B cell (primary cell): Measurements from ENCODE around the gene PTPRM. TPM values are rescaled to one million over a fixed set of nuclear protein-coding genes. Genes with fewer than 3 reads are reported as not detected.

ENCODE experiments used
- ATAC-seq: fragments of 200-7000 bp; cut with Tn5 transposase; one replicate; pipeline ENCODE4 v1.10.0; 2021; ENCODE audit warnings: low read depth, mild to moderate bottlenecking, moderate number of reproducible peaks, moderate library complexity
- CTCF ChIA-PET: fragments of 350-600 bp; sonication (Branson Sonifier 250); formaldehyde crosslinking; loops from one replicate; lab custom pipeline; 2021; ENCODE audit warnings: antibody characterized with exemption, inconsistent platforms; lab: Charles Lee
- POLR2A ChIA-PET: fragments of 350-600 bp; sonication (Branson Sonifier 250); formaldehyde crosslinking; loops from one replicate; lab custom pipeline; 2021; ENCODE audit warnings: antibody characterized with exemption; lab: Charles Lee
- DNase-seq: peaks from one replicate; pipeline ENCODE4 v3.0.0; 2013
- H2AFZ ChIP-seq: 2 replicates; pipeline ENCODE4 v1.6.1; 2012; ENCODE audit warnings: mild to moderate bottlenecking, low read depth, low read length; ENCODE audit not compliant: insufficient read depth, poor library complexity, severe bottlenecking
- H3K27ac ChIP-seq, 2 donors: 1 replicate in 1 of 2; 2 replicates in 1 of 2; pipeline ENCODE4 v1.5.1; 2012 to 2013; ENCODE audit warnings: low read length in 2 of 2, mild to moderate bottlenecking in 2 of 2, moderate library complexity in 1 of 2
- H3K27me3 ChIP-seq, 4 experiments: fragments of 200-600 bp in 1 of 4; sonication (generic) in 1 of 4; replicated peaks in 1 of 4; 1 replicate in 2 of 4; 2 replicates in 2 of 4; pipeline versions ENCODE4 v1.6.1 to v1.7.0; 2013 to 2016; ENCODE audit warnings: low read length in 3 of 4, mild to moderate bottlenecking in 2 of 4, mixed read lengths in 1 of 4, moderate library complexity in 1 of 4; ENCODE audit not compliant: insufficient read depth in 4 of 4, control insufficient read depth in 3 of 4; ENCODE audit errors: control extremely low read depth in 1 of 4
- H3K36me3 ChIP-seq, 2 experiments: replicated peaks in 1 of 2; 1 replicate in 1 of 2; 2 replicates in 1 of 2; pipeline versions ENCODE4 v1.6.1 to v1.7.1; 2013; ENCODE audit warnings: low read length in 1 of 2; ENCODE audit not compliant: insufficient read depth in 2 of 2, control insufficient read depth in 1 of 2; ENCODE audit errors: control extremely low read depth in 1 of 2, extremely low read depth in 1 of 2
- H3K4me1 ChIP-seq, 2 donors: fragments of 200-600 bp in 1 of 2; sonication (generic) in 1 of 2; 1 replicate in 1 of 2; 2 replicates in 1 of 2; pipeline versions ENCODE4 v1.5.1 to v1.6.1; 2013 to 2017; ENCODE audit warnings: low read length in 2 of 2; ENCODE audit not compliant: control insufficient read depth in 2 of 2, insufficient read depth in 2 of 2
- H3K4me2 ChIP-seq: replicated peaks from 2 replicates; pipeline ENCODE3; 2012; ENCODE audit warnings: mild to moderate bottlenecking, low read depth, low read length; ENCODE audit not compliant: poor library complexity, severe bottlenecking
- H3K4me3 ChIP-seq, 5 experiments: fragments of 200-600 bp in 1 of 5; sonication (generic) in 1 of 5; 1 replicate in 3 of 5; 2 replicates in 2 of 5; pipeline versions ENCODE4 v1.5.1 to v1.7.0; 2011 to 2016; ENCODE audit warnings: low read length in 4 of 5, mild to moderate bottlenecking in 4 of 5, low read depth in 2 of 5, control low read depth in 1 of 5, moderate library complexity in 1 of 5; ENCODE audit not compliant: insufficient read depth in 1 of 5; ENCODE audit errors: control extremely low read depth in 1 of 5, extremely low read depth in 1 of 5
- H3K79me2 ChIP-seq: fragments of 200-600 bp; sonication (generic); one replicate; pipeline ENCODE4 v1.6.0; 2016; ENCODE audit warnings: low read length; ENCODE audit not compliant: control insufficient read depth, insufficient read depth
- H3K9ac ChIP-seq: fragments of 200-600 bp; sonication (generic); 2 replicates; pipeline ENCODE4 v1.6.1; 2017; ENCODE audit warnings: mild to moderate bottlenecking, low read length, moderate library complexity
- H3K9me3 ChIP-seq, 3 donors: one replicate each; pipeline versions ENCODE4 v1.6.1 to v1.7.1; 2013; ENCODE audit warnings: low read length in 2 of 3; ENCODE audit not compliant: control insufficient read depth in 2 of 3, insufficient read depth in 1 of 3; ENCODE audit errors: control extremely low read depth in 1 of 3
- H4K20me1 ChIP-seq: 2 replicates; pipeline ENCODE4 v1.6.0; 2012; ENCODE audit warnings: mild to moderate bottlenecking, low read length; ENCODE audit not compliant: insufficient read depth, control insufficient read depth, poor library complexity, severe bottlenecking
- H3K27ac Mint-ChIP-seq: one replicate; pipeline ENCODE4 v1.8.0; 2021; ENCODE audit warnings: mixed read lengths
- H3K27me3 Mint-ChIP-seq: one replicate; pipeline ENCODE4 v1.8.0; 2021; ENCODE audit warnings: mixed read lengths
- H3K4me1 Mint-ChIP-seq: one replicate; pipeline ENCODE4 v1.8.0; 2021; ENCODE audit warnings: mixed read lengths
- H3K4me3 Mint-ChIP-seq: one replicate; pipeline ENCODE4 v1.8.0; 2021; ENCODE audit warnings: mixed read lengths
- H3K9me3 Mint-ChIP-seq: one replicate; pipeline ENCODE4 v1.8.0; 2022; ENCODE audit warnings: mixed read lengths; ENCODE audit not compliant: insufficient read depth
- EZH2 ChIP-seq: IDR thresholded peaks from 2 replicates; pipeline ENCODE4 v1.6.1; 2012; ENCODE audit warnings: borderline replicate concordance, low read depth, mild to moderate bottlenecking, moderate library complexity, low read length; ENCODE audit not compliant: insufficient read depth, poor library complexity, severe bottlenecking
- WGBS: methylation state at CpG from one replicate; pipeline ENCODE4 v1.1.5; 2013; ENCODE audit warnings: missing lambda C conversion rate; ENCODE audit not compliant: insufficient coverage; 5-methylcytosine and 5-hydroxymethylcytosine counted together
- intact Hi-C: fragments of 100-400 bp; cut with micrococcal nuclease; formaldehyde crosslinking; loops from one replicate; pipeline ENCODE4 v1.10.0; 2022
- polyA plus RNA-seq: library from polyadenylated mRNA; depleted of rRNA; stranded (reverse); fragments of >200 nt; gene quantifications from 2 replicates; pipeline ENCODE4 v1.2.3, GENCODE V29; 2012
- total RNA-seq, 2 donors: library from RNA; stranded (reverse); fragments of 120-200 nt in 1 of 2; gene quantifications; 1 replicate in 1 of 2; 2 replicates in 1 of 2; pipeline versions ENCODE4 v1.2.3 to v1.2.4, GENCODE V29; 2013 to 2022
- TF ChIP-seq, protein P1 (sequence below): fragments of 200-600 bp; IDR thresholded peaks from one replicate; pipeline ENCODE4 v1.8.0; 2022; ENCODE audit warnings: antibody characterized with exemption, mild to moderate bottlenecking

PTPRM gene
- total and polyA plus RNA-seq, 2 donors (not counting 1 experiment from before 2014, with no cell fraction given) = 0.20 to 0.89 TPM

DNA sequence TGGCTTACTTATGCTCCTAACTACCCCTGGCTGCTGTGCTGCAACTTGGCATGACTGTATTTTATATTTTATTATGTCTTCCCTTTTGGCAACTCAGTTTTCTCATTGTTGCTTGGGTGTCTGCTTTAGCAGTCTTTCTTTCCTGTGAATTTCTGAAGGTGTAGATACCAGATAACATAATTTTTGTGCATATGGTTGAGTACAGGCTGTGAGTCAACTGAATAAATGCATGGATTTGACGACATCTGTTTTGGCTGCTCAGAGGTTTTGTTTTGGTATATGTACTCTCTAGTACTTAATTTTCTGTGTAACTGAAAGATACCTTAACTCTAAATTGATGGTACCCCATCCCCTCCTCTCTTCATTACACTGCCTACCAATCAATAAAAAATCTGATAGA lies 303.1 kb downstream of the PTPRM start:
- intact Hi-C loops = no loop called here
- POLR2A ChIA-PET = no interaction called here
- Histone ChIP-seq H3K4me1 (no peaks in the 10 kb centered on the region), H3K4me3 (no peak overlapping the region), H4K20me1 (no peaks in the 10 kb centered on the region), H3K36me3 (no peaks in the 10 kb centered on the region), H2AFZ (no peak overlapping the region), H3K27ac (no peak overlapping the region), H3K9ac (no peak overlapping the region), H3K4me2 (no peak overlapping the region), H3K79me2 (no peaks in the 10 kb centered on the region), H3K9me3 (peaks cover 0 to 7% (median 0%) of the 10 kb centered on the region in 3 donors), H3K27me3 (no peaks in the 10 kb centered on the region)
- H3K4me3 Mint-ChIP-seq = no peak overlapping the region
- CTCF ChIA-PET = no interaction called here
- H3K27me3 Mint-ChIP-seq = no peaks in the 10 kb centered on the region
- no peaks in the 10 kb centered on the region for H3K4me1 Mint-ChIP-seq
- ATAC-seq = no peak
- TF ChIP-seq, protein P1, sequence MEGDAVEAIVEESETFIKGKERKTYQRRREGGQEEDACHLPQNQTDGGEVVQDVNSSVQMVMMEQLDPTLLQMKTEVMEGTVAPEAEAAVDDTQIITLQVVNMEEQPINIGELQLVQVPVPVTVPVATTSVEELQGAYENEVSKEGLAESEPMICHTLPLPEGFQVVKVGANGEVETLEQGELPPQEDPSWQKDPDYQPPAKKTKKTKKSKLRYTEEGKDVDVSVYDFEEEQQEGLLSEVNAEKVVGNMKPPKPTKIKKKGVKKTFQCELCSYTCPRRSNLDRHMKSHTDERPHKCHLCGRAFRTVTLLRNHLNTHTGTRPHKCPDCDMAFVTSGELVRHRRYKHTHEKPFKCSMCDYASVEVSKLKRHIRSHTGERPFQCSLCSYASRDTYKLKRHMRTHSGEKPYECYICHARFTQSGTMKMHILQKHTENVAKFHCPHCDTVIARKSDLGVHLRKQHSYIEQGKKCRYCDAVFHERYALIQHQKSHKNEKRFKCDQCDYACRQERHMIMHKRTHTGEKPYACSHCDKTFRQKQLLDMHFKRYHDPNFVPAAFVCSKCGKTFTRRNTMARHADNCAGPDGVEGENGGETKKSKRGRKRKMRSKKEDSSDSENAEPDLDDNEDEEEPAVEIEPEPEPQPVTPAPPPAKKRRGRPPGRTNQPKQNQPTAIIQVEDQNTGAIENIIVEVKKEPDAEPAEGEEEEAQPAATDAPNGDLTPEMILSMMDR = no peak
- no peak for TF ChIP-seq EZH2
- DNase-seq = no peak
- peaks cover 3% of the 10 kb centered on the region for H3K9me3 Mint-ChIP-seq
- WGBS = no CpG with 5 or more reads among the region's 1 CpG
- H3K27ac Mint-ChIP-seq = no peak overlapping the region

DNA sequence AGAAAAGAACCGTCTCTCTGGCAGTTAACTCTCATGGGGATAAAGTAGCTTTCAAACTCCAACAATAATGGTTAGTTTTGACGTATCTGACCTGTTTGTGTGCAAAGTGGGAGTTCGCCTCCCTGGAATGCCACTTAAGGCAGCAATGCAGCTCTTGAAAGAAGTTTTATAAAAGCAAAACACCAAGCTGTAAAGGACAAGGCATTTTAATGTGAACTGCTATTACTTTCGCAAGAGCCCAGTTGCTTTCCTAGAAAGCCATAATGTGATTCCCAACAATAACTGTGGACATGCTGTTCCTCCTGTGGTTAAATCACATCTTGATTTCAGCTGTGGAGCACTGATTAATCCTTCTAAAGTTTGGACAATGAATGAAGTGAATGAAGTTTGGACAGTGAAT lies 303.7 kb downstream of the PTPRM start:
- Mint-ChIP-seq H3K4me1 (no peaks in the 10 kb centered on the region), H3K4me3 (no peak overlapping the region), H3K27me3 (no peaks in the 10 kb centered on the region), H3K9me3 (peaks cover 3% of the 10 kb centered on the region), H3K27ac (no peak overlapping the region)
- intact Hi-C loops = no loop called here
- no peak overlapping the region for H3K4me2 ChIP-seq
- CTCF ChIA-PET = no interaction called here
- 83% methylated on average over 1 of the region's 4 CpGs for WGBS
- no peak for TF ChIP-seq EZH2
- TF ChIP-seq, protein P1 = no peak
- H3K36me3 ChIP-seq = no peaks in the 10 kb centered on the region
- peaks cover 0 to 7% (median 0%) of the 10 kb centered on the region in 3 donors for H3K9me3 ChIP-seq
- no peak overlapping the region for H3K27ac ChIP-seq
- no peaks in the 10 kb centered on the region for H3K79me2 ChIP-seq
- H3K9ac ChIP-seq = no peak overlapping the region
- H4K20me1 ChIP-seq = no peaks in the 10 kb centered on the region
- no peak overlapping the region for H3K4me3 ChIP-seq
- no peak overlapping the region for H2AFZ ChIP-seq
- no peaks in the 10 kb centered on the region for H3K27me3 ChIP-seq
- ATAC-seq = no peak
- no peak for DNase-seq
- no peaks in the 10 kb centered on the region for H3K4me1 ChIP-seq
- POLR2A ChIA-PET = no interaction called here
